GM21576 (cell line): ENCODE data around the gene RIMBP2.

Experiments
- ATAC-seq: cut with Tn5 transposase; IDR thresholded peaks from one replicate; pipeline ENCODE4 v1.9.1; 2021; ENCODE audit warnings: mild to moderate bottlenecking, moderate library complexity; ENCODE audit not compliant: unreplicated experiment

RIMBP2 gene

GRCh38 chr12:130520784-130521183 lies 195.3 kb downstream of the RIMBP2 start:
- ATAC-seq = no peak

DNA sequence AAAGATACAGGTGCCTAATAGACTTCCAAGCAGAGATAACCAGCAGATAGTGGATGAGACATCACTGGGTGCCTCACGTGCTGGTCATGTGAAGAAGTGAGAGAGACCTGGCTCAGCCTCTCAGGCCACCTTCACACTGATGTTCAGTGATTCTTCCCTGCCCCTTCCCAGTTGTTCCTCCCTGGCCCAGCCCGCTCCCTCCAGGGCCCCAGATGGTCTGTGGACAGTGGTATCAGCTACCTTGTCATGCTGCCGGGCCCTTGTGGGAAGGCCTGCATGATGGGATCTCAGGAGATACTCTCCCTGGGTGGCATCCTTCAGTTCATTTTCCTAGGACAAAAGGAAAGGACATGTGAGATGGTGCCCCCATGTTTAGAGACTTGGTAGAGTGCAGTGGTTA lies 198.5 kb downstream of the RIMBP2 start:
- no peak for ATAC-seq

- ATAC-seq = no peak
Measured at GRCh38 chr12:130514149-130514551, 201.9 kb downstream of the RIMBP2 start.

GRCh38 chr12:130513556-130513955 lies 202.5 kb downstream of the RIMBP2 start:
- no peak for ATAC-seq

DNA sequence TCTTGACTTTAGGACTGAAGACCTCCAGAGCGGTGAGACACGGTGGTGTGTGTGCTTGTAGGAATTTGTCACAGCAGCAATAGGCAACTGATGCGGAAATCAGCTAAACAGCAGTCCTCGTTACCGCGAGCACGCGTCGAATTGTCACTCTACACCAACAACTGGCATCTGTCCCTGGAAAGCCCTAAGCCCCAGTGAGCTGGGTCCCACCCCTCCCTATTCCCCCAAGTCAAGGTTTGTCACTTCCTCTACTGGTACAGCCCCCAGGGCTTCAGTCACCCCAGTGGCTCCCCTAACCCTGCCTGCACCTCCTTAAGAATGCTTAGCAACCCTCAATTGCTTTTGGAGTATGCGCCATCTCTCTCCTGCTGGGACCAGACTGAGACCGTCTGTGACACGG lies 204.8 kb downstream of the RIMBP2 start:
- ATAC-seq = no peak

DNA sequence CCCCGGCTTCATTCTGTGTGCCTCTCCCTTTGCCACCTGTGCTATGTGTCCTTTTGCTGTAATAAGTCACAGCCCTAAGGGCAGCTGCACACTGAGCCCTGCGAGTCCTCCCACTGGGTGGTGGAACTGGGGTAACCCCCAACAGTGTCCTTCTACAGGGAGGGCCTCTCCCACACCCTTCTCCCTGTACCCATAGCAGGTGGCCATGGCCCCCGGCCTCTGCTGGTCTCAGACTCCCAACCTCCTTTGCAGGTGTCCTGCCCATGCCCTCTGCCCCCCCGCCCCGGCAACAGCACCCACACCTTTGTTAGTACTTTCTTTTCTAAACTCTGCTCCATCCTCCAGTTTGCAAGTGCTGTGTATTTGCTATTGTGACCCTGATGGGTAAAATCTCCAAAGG lies 206.6 kb downstream of the RIMBP2 start:
- ATAC-seq = no peak

DNA sequence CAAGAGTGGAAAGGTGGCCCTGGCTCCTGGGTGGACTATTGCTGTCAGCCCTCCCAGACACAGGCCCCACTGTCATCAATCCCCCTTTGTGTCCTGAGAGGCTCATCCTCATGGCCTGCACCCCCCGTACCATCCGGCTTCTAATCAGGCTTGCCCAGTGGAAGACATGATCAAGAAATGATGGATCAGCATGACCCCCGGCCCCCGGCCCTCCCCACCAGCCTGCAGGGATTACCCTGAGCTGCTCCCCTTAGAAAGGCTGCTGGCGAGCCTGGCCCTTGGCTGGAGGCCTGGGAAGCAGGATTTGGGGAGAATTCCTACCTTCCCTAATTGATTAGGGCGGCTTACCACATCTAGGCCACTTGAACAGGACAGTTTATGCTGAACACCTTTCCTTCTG lies 207.3 kb downstream of the RIMBP2 start:
- no peak for ATAC-seq

GRCh38 chr12:130508318-130508717 lies 207.8 kb downstream of the RIMBP2 start:
- no peak for ATAC-seq

DNA sequence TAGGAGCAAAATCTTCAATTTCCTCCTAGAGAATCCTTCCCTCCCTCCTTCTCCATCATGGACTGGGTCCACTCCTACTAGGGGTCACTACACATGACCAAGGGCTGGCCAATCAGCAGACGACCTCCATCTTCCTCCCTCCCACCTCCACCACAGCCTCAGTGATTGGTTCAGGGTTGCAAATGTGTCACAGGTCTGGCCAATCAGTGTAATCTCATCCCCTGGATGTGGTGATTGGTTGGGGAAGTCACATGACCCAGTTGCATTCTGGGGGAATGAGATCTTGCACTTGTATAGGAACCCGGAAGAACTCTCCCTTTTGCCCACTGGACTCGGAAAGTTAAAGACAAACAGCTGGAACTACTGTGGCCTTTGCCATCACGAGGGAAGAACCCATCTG lies 209.3 kb downstream of the RIMBP2 start:
- no peak for ATAC-seq

GRCh38 chr12:130504840-130505175 lies 211.3 kb downstream of the RIMBP2 start:
- no peak for ATAC-seq

GRCh38 chr12:130504110-130504839 lies 211.8 kb downstream of the RIMBP2 start:
- no peak for ATAC-seq

GRCh38 chr12:130501821-130502220 lies 214.3 kb downstream of the RIMBP2 start:
- ATAC-seq = no peak

- ATAC-seq = no peak
Measured at GRCh38 chr12:130500835-130501330, 215.2 kb downstream of the RIMBP2 start.

GRCh38 chr12:130499474-130499873 lies 216.6 kb downstream of the RIMBP2 start:
- no peak for ATAC-seq

DNA sequence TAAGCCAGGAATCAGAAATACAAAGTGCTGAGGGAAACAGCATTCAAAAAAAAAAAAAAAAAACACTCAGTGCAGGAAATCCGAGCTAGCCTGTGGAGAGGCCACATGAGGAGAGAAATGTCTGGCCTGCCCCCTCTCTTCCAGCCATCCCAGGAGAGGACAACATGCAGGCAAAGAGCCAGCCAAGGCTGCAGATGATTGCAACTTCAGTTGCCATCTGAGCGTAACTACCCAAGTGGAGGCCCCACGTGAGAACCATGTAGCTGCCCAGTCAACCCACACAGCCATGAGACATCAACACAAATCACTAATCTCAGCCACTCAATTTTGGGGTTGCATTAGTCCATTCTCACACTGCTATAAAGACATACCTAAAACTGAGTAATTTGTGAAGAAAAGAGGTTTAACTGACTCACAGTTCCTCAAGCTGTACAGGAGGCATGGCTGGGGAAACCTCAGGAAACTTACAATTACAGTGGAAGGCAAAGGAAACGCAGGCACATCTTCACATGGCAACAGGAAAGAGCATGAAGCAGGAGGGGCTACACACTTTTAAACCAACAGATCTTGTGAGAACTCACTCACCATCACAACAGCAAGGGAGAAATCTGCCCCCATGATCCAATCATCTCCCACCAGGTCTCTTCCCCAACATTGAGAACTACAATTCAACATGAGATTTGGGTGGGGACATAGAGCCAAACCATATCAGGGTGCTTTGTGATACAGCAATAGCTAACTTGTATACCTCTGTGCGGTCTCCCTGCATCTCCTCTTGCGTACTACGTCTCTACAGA lies 217.3 kb downstream of the RIMBP2 start:
- ATAC-seq = no peak

DNA sequence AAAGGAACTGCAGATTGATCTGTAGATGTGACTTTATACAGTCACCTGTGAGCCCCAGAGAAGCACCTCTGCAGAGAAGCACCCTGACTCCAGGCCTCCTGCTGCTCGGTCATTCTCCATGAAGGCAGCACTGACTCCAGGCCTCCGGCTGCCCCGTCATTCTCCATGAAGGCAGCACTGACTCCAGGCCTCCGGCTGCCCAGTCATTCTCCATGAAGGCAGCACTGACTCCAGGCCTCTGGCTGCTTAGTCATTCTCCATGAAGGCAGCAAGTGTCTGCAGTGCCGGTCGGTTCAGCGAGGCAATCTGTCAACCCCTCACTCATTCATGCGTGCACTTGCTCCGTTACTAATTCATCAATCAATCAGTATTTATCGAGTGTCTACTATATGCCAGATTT lies 218.1 kb downstream of the RIMBP2 start:
- ATAC-seq = no peak

DNA sequence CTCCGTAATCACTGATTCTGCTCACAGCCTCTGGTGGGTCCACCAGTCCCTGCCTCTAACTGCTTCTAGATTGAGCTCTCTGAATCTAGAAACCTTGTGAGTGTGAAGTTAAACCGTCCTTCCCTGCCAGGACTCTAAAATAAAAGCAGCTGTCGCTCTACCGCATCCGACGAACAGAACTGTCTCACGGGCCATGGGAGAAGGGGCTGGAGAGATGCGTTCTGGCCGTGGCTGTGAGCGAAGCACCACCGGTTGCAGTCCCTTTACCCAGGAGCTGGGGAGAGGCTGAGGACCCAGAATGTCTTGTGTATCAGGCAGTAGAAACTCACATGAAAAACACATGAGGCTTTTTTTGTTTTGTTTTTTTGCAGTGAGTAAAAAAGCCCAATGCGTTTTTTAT lies 218.8 kb downstream of the RIMBP2 start:
- no peak for ATAC-seq

- no peak for ATAC-seq
Measured at GRCh38 chr12:130496516-130497120, 219.5 kb downstream of the RIMBP2 start.

GRCh38 chr12:130495156-130495555 lies 220.9 kb downstream of the RIMBP2 start:
- ATAC-seq = no peak

GRCh38 chr12:130494736-130495135 lies 221.4 kb downstream of the RIMBP2 start:
- no peak for ATAC-seq

DNA sequence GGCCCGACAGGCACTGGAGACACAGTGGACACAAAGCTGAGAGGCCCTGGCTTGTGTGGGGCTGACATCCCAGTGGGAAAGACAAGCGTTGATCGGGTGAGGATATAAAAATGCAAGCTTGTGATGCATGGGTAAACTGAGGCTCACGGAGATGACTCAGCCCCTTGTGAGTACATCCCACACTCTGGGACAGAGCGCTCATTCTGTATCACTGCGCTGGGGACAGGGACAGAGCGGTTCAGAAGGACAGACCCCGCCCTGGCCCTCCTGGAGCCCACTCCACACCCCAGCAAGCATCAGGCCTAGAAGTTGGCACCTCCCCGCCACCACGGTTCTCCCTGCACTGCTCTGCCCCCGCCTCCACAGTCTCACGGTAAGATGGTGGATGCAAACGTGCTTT lies 222.1 kb downstream of the RIMBP2 start:
- ATAC-seq = no peak
